ENCODE results near the gene LYPD8. TPM values are rescaled to one million over a fixed set of nuclear protein-coding genes. Genes with fewer than 3 reads are reported as not detected.
"Not testable (repeated sequence)": the region's sequence is repeated elsewhere in the genome, so short reads cannot be mapped to it uniquely, and the experiment has no call there.

LYPD8 gene, protein sequence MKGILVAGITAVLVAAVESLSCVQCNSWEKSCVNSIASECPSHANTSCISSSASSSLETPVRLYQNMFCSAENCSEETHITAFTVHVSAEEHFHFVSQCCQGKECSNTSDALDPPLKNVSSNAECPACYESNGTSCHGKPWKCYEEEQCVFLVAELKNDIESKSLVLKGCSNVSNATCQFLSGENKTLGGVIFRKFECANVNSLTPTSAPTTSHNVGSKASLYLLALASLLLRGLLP
- 1 to 10 TPM in 1 of 3 donors, not detected in 2; 1.6 TPM for total RNA-seq

GRCh38 chr1:248755517-248755916, at the start of gene LYPD8:
LYPD8 (minus strand) TSS chr1:248755759; CDS start chr1:248751081, 4,678 bp downstream.
- intact Hi-C loops (cut with DNase I; ENCODE audit: low total_unique reads) = no loop called here
- Histone ChIP-seq H3K4me1 (no peaks in the 10 kb centered on the region), H3K9me3 (no peaks in the 10 kb centered on the region), H3K27me3 (no peaks in the 10 kb centered on the region), H3K27ac (no peak within 1 kb of the TSS), H3K36me3 (no peaks in the 10 kb centered on the region), H3K4me3 (no peak within 1 kb of the TSS)
- no peak for DNase-seq (ENCODE audit: low spot score in 2 of 2)
- TF ChIP-seq, protein P1, sequence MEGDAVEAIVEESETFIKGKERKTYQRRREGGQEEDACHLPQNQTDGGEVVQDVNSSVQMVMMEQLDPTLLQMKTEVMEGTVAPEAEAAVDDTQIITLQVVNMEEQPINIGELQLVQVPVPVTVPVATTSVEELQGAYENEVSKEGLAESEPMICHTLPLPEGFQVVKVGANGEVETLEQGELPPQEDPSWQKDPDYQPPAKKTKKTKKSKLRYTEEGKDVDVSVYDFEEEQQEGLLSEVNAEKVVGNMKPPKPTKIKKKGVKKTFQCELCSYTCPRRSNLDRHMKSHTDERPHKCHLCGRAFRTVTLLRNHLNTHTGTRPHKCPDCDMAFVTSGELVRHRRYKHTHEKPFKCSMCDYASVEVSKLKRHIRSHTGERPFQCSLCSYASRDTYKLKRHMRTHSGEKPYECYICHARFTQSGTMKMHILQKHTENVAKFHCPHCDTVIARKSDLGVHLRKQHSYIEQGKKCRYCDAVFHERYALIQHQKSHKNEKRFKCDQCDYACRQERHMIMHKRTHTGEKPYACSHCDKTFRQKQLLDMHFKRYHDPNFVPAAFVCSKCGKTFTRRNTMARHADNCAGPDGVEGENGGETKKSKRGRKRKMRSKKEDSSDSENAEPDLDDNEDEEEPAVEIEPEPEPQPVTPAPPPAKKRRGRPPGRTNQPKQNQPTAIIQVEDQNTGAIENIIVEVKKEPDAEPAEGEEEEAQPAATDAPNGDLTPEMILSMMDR (IDR thresholded peaks at IDR 0.05) = no peak
- TF ChIP-seq POLR2A (IDR thresholded peaks at IDR 0.05) (no peak), POLR2AphosphoS5 (IDR thresholded peaks at IDR 0.05) (no peak)

DNA sequence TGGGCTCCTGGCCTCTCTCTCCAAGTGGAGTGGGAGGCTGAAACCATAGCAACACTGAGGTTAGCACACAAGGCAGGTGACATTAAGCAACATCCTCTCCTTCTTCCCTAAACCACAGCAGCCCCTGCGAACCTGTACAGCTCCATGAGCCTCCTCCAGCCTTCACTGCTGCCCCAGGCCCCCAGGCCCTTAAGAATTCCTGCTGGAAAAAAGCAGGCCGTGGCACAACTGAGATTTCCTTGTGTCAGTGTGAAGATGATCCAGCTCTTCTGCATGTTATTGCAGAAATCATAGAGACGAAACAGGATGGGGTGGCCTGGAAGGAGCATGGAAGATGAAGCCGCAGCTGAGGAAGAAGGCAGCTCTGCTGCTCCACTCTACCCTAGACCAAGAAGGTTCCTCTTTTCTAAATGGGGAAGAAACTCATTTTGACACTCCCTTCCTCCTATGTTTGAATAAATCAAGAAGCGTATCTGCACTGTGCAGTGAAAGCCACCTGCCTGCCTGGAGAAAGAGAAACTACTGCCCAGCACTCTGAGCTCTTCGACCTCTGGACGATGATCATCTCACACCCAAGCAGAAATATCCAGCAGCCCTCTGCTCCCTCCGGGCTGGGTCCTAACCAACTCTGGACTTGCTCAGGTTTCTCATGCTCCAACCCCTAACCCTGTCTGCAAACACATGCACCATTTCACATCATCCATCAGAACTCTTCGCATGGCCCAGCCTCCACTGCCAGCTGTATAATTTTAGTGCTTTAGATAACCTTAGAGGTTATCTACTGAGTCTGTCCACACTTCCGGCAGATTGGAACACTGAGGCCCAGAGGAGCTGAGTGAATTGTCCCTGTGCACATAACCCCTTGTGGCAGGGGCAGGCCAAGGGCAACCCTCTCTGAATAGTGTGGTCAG, 49.5 kb upstream of the LYPD8 start:
- H3K27ac ChIP-seq = no peak overlapping the region
- intact Hi-C loops (cut with DNase I; ENCODE audit: low total_unique reads) = no loop called here
- TF ChIP-seq, protein P1 (IDR thresholded peaks at IDR 0.05) = no peak
- TF ChIP-seq POLR2A (IDR thresholded peaks at IDR 0.05) (no peak), POLR2AphosphoS5 (IDR thresholded peaks at IDR 0.05) (no peak)

GRCh38 chr1:248803501-248803900, 47.9 kb upstream of the LYPD8 start:
- intact Hi-C loops (cut with DNase I; ENCODE audit: low total_unique reads); H3K4me1 ChIP-seq; DNase-seq (ENCODE audit: low spot score in 2 of 2); H3K27me3 ChIP-seq; H3K4me3 ChIP-seq; H3K27ac ChIP-seq; H3K36me3 ChIP-seq; H3K9me3 ChIP-seq: not testable (repeated sequence)

More for the DNA sequence above, 49.5 kb upstream of the LYPD8 start:
- Histone ChIP-seq H3K9me3 (no peaks in the 10 kb centered on the region), H3K4me3 (no peak overlapping the region), H3K27me3 (peaks cover 0 to 8% of the 10 kb centered on the region in 2 donors), H3K36me3 (no peaks in the 10 kb centered on the region), H3K4me1 (no peaks in the 10 kb centered on the region)
- no peak for DNase-seq (ENCODE audit: low spot score in 2 of 2)

GRCh38 chr1:248802454-248802853, 46.9 kb upstream of the LYPD8 start:
- no peak for TF ChIP-seq POLR2A (IDR thresholded peaks at IDR 0.05)
- TF ChIP-seq, protein P1 (IDR thresholded peaks at IDR 0.05) = no peak
- no peaks in the 10 kb centered on the region for H3K4me1 ChIP-seq
- H3K27me3 ChIP-seq = peaks cover 0 to 8% of the 10 kb centered on the region in 2 donors
- no peak overlapping the region for H3K4me3 ChIP-seq
- H3K36me3 ChIP-seq = no peaks in the 10 kb centered on the region
- H3K27ac ChIP-seq = no peak overlapping the region
- no peak for DNase-seq (ENCODE audit: low spot score in 2 of 2)
- H3K9me3 ChIP-seq = no peaks in the 10 kb centered on the region
- intact Hi-C loops (cut with DNase I; ENCODE audit: low total_unique reads) = no loop called here

- no peak overlapping the region for H3K27ac ChIP-seq
- H3K4me3 ChIP-seq = no peak overlapping the region
- no peak for DNase-seq (ENCODE audit: low spot score in 2 of 2)
- no peak for TF ChIP-seq POLR2AphosphoS5 (IDR thresholded peaks at IDR 0.05)
- no peak for TF ChIP-seq POLR2A (IDR thresholded peaks at IDR 0.05)
- TF ChIP-seq, protein P1 (IDR thresholded peaks at IDR 0.05) = no peak
- H3K4me1 ChIP-seq = no peaks in the 10 kb centered on the region
- intact Hi-C loops (cut with DNase I; ENCODE audit: low total_unique reads) = no loop called here
- H3K36me3 ChIP-seq = no peaks in the 10 kb centered on the region
- H3K27me3 ChIP-seq = peaks cover 0 to 8% of the 10 kb centered on the region in 2 donors
- H3K9me3 ChIP-seq = peaks cover 0 to 5% of the 10 kb centered on the region in 2 donors
Measured at GRCh38 chr1:248800459-248800858, 44.9 kb upstream of the LYPD8 start.
